ENCODE measurements around the gene AXL.

GRCh38 chr19:41217741-41218140 is 1.3 kb upstream of the AXL start:
- TF ChIP-seq POLR2A (IDR thresholded peaks at IDR 0.05) = no peak
- TF ChIP-seq, protein P1, sequence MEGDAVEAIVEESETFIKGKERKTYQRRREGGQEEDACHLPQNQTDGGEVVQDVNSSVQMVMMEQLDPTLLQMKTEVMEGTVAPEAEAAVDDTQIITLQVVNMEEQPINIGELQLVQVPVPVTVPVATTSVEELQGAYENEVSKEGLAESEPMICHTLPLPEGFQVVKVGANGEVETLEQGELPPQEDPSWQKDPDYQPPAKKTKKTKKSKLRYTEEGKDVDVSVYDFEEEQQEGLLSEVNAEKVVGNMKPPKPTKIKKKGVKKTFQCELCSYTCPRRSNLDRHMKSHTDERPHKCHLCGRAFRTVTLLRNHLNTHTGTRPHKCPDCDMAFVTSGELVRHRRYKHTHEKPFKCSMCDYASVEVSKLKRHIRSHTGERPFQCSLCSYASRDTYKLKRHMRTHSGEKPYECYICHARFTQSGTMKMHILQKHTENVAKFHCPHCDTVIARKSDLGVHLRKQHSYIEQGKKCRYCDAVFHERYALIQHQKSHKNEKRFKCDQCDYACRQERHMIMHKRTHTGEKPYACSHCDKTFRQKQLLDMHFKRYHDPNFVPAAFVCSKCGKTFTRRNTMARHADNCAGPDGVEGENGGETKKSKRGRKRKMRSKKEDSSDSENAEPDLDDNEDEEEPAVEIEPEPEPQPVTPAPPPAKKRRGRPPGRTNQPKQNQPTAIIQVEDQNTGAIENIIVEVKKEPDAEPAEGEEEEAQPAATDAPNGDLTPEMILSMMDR (IDR thresholded peaks at IDR 0.05) = no peak

Data from prostate gland (tissue), 2 donors.